Activated T-helper 2 cell treated with anti-CD3 and anti-CD28 coated beads, Interferon-gamma antibody, Interleukin-2, Interleukin-4, amounts not matched to agents 10 μg/mL and 5 μg/mL and 100 μg/mL, durations not matched to agents 14 hours and 24 hours and 36 hours (primary cell): ENCODE data around the gene SHISA4. TPM values are rescaled to one million over a fixed set of nuclear protein-coding genes. Genes with fewer than 3 reads are reported as not detected.

Experiments used
- DNase-seq: peaks from one replicate; pipeline ENCODE4 v3.0.0; 2021; ENCODE audit warnings: low spot score
- H3K27ac Mint-ChIP-seq: one replicate; pipeline ENCODE4 v1.8.0; 2021; ENCODE audit warnings: mixed read lengths
- H3K27me3 Mint-ChIP-seq: one replicate; pipeline ENCODE4 v1.8.0; 2021; ENCODE audit warnings: low read depth, mixed read lengths
- H3K36me3 Mint-ChIP-seq: one replicate; pipeline ENCODE4 v1.8.0; 2021; ENCODE audit warnings: low read depth, mixed read lengths
- H3K4me1 Mint-ChIP-seq: one replicate; pipeline ENCODE4 v1.8.0; 2021; ENCODE audit warnings: low read depth, mixed read lengths
- H3K4me3 Mint-ChIP-seq: one replicate; pipeline ENCODE4 v1.8.0; 2021; ENCODE audit warnings: low read depth, mild to moderate bottlenecking, moderate library complexity, mixed read lengths
- H3K9me3 Mint-ChIP-seq: one replicate; pipeline ENCODE4 v1.8.0; 2021; ENCODE audit warnings: mixed read lengths
- intact Hi-C: fragments of 100-400 bp; cut with micrococcal nuclease; formaldehyde crosslinking; loops from one replicate; pipeline ENCODE4 v1.15.1; 2023
- total RNA-seq: library from RNA; stranded (reverse); gene quantifications from 2 replicates; pipeline ENCODE4 v1.2.3, GENCODE V29; 2022

SHISA4 gene
- total RNA-seq, 1 donor from 2014 or later = 0.48 TPM

DNA sequence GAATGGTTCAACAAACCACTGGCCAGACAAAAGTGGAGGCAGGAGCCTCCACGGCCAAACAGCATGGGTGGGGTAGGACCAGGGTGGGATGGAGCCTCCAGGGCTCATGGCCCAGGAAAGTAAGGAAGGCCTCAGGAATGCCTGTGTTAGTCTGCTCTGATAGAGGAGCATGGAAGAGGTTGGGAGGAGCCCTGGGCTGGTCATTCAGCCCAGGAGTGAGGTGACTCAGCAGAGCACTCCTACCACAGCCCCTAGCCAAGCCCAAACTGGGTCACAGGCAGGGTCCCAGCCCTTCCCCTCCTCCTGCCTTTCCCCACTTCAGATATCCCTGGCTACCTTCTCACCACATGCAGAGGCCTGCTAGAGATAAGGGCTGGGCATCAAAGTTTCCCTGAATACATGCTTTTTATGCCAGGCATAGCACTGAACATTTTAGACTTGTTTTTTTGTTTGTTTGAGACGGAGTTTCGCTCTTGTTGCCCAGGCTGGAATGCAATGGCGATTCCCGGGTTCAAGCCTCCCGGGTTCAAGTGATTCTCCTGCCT lies 3.1 kb upstream of the SHISA4 start:
- H3K4me3 Mint-ChIP-seq = no peak overlapping the region
- no peak for DNase-seq
- no peaks in the 10 kb centered on the region for H3K9me3 Mint-ChIP-seq
- no peak overlapping the region for H3K27ac Mint-ChIP-seq
- peaks cover 3% of the 10 kb centered on the region for H3K36me3 Mint-ChIP-seq
- peaks cover 1% of the 10 kb centered on the region for H3K4me1 Mint-ChIP-seq
- peaks cover 35% of the 10 kb centered on the region for H3K27me3 Mint-ChIP-seq
- intact Hi-C loops = no loop called here

DNA sequence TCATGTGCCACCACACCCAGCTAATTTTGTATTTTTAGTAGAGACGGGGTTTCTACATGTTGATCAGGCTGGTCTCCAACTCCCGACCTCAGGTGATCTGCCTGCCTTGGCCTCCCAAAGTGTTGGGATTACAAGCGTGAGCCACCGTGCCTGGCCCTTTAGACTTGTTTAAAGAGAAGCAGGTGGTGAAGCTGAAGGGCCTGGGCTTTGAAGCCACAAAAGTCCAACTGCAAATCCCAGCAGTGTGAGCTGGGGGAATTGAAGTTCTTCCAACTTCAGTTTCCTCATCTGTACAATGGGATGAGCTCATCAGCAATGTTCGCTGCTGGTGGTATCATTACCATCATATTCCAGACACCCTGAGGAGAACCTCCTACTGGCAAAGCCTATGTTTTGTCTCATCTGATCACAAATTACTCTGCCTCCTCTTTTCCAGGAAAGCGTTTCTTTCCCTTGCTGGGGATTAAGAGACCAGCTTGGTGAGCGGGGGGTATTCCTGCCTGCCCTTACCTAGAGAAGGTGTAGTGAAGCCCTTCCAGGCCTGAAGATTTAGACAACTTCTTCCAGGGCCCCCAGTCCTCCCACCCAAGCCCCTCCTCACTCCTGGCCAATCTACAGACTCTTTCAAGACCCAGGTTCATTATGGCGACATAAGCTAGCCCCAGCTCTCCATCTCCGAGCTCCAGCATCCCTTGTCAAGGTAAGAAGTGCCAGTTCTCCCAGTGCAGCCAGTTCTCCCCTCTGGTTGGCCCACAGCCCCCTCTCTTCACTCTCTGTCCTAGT lies 2.4 kb upstream of the SHISA4 start:
- no peak overlapping the region for H3K27ac Mint-ChIP-seq
- H3K36me3 Mint-ChIP-seq = peaks cover 3% of the 10 kb centered on the region
- no peak for DNase-seq
- H3K9me3 Mint-ChIP-seq = no peaks in the 10 kb centered on the region
- peaks cover 38% of the 10 kb centered on the region for H3K27me3 Mint-ChIP-seq
- no peak overlapping the region for H3K4me3 Mint-ChIP-seq
- peaks cover 1% of the 10 kb centered on the region for H3K4me1 Mint-ChIP-seq
- intact Hi-C loops = no loop called here

DNA sequence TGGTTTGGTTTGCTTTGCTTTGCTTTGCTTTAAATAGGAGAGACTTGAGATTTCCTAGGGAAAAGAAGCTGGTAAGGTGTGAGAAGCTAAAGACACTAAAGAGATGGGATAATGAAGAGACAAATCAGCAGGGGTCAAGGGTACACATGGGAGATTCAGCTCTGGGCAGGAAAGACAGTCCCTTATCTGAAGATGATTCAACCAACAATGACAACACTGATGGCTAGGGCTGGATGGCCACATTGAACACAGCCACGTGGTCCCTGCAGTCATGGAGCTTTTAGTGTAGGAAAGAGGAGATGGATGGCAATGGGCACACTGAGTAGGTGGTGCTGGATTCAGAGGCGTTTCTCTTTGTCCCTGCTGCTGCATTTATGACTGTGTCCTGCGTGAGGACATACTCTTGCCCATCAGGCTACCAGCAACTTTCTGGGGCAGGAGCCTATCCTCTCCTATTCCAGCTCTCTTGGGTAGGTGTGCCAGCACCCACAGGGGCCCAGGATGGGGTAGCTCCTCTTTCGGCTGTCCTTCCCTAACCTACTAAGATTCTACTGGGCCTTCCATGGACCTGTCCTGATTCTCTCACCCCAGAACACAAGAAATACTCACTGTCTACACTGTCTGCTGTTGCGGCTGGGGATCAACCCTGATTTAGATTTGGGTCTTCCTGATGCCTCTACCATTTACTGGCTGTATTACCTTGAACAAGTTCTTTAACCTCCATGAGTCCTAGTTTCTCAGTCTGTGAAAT lies 1.4 kb upstream of the SHISA4 start:
- H3K4me1 Mint-ChIP-seq = peaks cover 1% of the 10 kb centered on the region
- intact Hi-C loops = no loop called here
- peaks cover 45% of the 10 kb centered on the region for H3K27me3 Mint-ChIP-seq
- H3K27ac Mint-ChIP-seq = no peak overlapping the region
- no peak for DNase-seq
- H3K9me3 Mint-ChIP-seq = no peaks in the 10 kb centered on the region
- no peak overlapping the region for H3K4me3 Mint-ChIP-seq
- peaks cover 3% of the 10 kb centered on the region for H3K36me3 Mint-ChIP-seq

DNA sequence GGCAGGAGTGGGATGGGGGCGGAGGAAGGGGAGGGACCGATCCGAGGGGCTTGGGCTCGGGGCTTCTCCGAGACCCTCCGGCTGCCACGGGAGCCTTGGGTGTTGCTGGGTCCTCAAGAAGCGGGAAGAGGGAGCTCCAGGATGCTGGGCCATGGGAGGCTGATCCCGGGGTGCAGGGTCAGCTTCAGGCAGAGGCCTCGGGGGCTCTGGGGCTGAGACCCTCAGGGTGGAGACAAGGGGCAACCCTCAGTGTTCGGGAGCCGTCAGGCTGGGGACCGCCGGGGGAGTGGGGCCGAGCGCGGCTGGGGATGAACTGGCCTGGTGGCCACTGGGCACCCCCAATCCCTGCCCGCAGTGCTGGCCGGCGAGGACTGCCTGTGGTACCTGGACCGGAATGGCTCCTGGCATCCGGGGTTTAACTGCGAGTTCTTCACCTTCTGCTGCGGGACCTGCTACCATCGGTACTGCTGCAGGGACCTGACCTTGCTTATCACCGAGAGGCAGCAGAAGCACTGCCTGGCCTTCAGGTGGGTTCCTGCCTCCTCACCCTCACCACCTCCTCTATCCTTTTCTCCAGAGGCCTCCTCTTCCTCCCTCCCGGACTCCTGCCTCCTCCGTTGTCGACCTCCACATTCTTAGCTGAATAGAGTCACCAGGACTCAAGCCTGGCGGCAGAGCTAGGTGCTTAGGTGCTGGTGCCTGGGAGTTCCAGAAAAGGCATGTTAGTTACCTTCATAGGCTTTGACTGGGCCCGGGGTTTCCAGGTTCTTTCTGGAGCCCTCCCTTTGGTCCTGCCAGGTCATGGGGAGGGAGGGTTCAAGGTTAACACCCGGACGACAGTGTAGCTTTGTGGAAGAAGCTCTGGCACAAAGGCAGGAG lies 631 bp downstream of the SHISA4 start:
- Mint-ChIP-seq H3K27me3 (peaks cover 47% of the 10 kb centered on the region), H3K4me1 (peaks cover 1% of the 10 kb centered on the region), H3K36me3 (peaks cover 3% of the 10 kb centered on the region), H3K27ac (no peak overlapping the region), H3K9me3 (no peaks in the 10 kb centered on the region), H3K4me3 (peak overlapping the region; percentile 70)
- no peak for DNase-seq
- intact Hi-C loops = no loop called here

- no peak overlapping the region for H3K4me3 Mint-ChIP-seq
- H3K9me3 Mint-ChIP-seq = no peaks in the 10 kb centered on the region
- peaks cover 46% of the 10 kb centered on the region for H3K27me3 Mint-ChIP-seq
- intact Hi-C loops = no loop called here
- no peak overlapping the region for H3K27ac Mint-ChIP-seq
- H3K36me3 Mint-ChIP-seq = peaks cover 3% of the 10 kb centered on the region
- no peak for DNase-seq
- H3K4me1 Mint-ChIP-seq = peaks cover 1% of the 10 kb centered on the region
Measured at GRCh38 chr1:201890223-201890622, 1.5 kb downstream of the SHISA4 start.

DNA sequence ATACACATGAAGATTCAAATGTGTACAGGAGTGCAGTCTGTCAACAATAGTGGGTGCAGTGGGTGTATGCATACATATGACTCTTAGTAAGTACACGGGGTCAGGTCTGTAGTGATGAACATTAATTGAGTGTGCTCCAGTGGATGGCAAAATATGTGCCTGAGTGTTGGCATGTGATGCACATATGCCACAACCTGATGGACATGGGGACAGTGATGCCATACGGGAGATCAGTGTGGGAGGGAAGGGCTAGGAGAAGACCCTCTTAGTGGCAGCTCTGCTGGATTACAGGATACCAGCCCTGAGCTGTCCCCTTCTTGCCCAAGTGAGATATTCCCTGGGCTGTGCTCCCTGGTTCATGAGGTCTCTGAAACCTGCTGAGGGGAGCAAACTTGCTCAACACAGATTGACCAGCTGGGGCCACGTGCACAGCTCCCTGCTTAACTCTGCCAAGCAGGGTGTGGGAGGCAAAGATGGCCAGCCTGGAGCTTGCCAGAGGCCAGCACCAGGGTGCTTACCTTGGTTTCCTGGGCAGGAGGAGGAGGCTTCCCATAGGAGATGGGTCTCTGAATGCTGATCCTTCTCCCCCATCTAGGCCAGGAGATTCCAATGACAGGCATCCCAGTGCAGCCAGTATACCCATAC lies 2.2 kb downstream of the SHISA4 start:
- no peak for DNase-seq
- Mint-ChIP-seq H3K27me3 (peaks cover 46% of the 10 kb centered on the region), H3K9me3 (no peaks in the 10 kb centered on the region), H3K4me1 (peaks cover 3% of the 10 kb centered on the region), H3K27ac (no peak overlapping the region), H3K4me3 (no peak overlapping the region), H3K36me3 (peaks cover 3% of the 10 kb centered on the region)
- intact Hi-C loops = no loop called here

GRCh38 chr1:201891451-201892045 lies 2.9 kb downstream of the SHISA4 start:
- peaks cover 8% of the 10 kb centered on the region for H3K4me1 Mint-ChIP-seq
- no peaks in the 10 kb centered on the region for H3K9me3 Mint-ChIP-seq
- H3K27ac Mint-ChIP-seq = no peak overlapping the region
- peaks cover 43% of the 10 kb centered on the region for H3K27me3 Mint-ChIP-seq
- H3K4me3 Mint-ChIP-seq = no peak overlapping the region
- intact Hi-C loops = no loop called here
- DNase-seq = no peak
- H3K36me3 Mint-ChIP-seq = peaks cover 3% of the 10 kb centered on the region

GRCh38 chr1:201892211-201892610 lies 3.5 kb downstream of the SHISA4 start:
- H3K4me1 Mint-ChIP-seq = peaks cover 8% of the 10 kb centered on the region
- H3K4me3 Mint-ChIP-seq = no peak overlapping the region
- H3K27me3 Mint-ChIP-seq = peaks cover 36% of the 10 kb centered on the region
- no peak for DNase-seq
- H3K9me3 Mint-ChIP-seq = no peaks in the 10 kb centered on the region
- H3K27ac Mint-ChIP-seq = no peak overlapping the region
- intact Hi-C loops = no loop called here
- H3K36me3 Mint-ChIP-seq = peaks cover 3% of the 10 kb centered on the region

- Mint-ChIP-seq H3K36me3 (peaks cover 3% of the 10 kb centered on the region), H3K4me3 (no peak overlapping the region), H3K9me3 (no peaks in the 10 kb centered on the region), H3K4me1 (peaks cover 8% of the 10 kb centered on the region), H3K27me3 (peaks cover 24% of the 10 kb centered on the region), H3K27ac (no peak overlapping the region)
- intact Hi-C loops = no loop called here
- no peak for DNase-seq
Measured at GRCh38 chr1:201893431-201893830, 4.7 kb downstream of the SHISA4 start.

GRCh38 chr1:201894343-201895119 lies 5.8 kb downstream of the SHISA4 start:
- peaks cover 1% of the 10 kb centered on the region for H3K36me3 Mint-ChIP-seq
- H3K4me3 Mint-ChIP-seq = no peak overlapping the region
- H3K27ac Mint-ChIP-seq = no peak overlapping the region
- peaks cover 22% of the 10 kb centered on the region for H3K27me3 Mint-ChIP-seq
- H3K4me1 Mint-ChIP-seq = peaks cover 8% of the 10 kb centered on the region
- intact Hi-C loops = loop anchor here (5.0 kb wide), 1 partner anchor 48 kb away; no protein-coding TSS in a partner anchor
- H3K9me3 Mint-ChIP-seq = no peaks in the 10 kb centered on the region
- DNase-seq = no peak

GRCh38 chr1:201895120-201895665 lies 6.5 kb downstream of the SHISA4 start:
- H3K27me3 Mint-ChIP-seq = peaks cover 19% of the 10 kb centered on the region
- no peak for DNase-seq
- H3K36me3 Mint-ChIP-seq = no peaks in the 10 kb centered on the region
- no peak overlapping the region for H3K27ac Mint-ChIP-seq
- intact Hi-C loops = loop anchor here (5.0 kb wide), 1 partner anchor 47 kb away; no protein-coding TSS in a partner anchor
- H3K9me3 Mint-ChIP-seq = no peaks in the 10 kb centered on the region
- H3K4me3 Mint-ChIP-seq = no peak overlapping the region
- peaks cover 7% of the 10 kb centered on the region for H3K4me1 Mint-ChIP-seq
